Measurements from ENCODE around the gene NEMP1.

NEMP1 gene

GRCh38 chr12:57047981-57048380 lies 30.6 kb downstream of the NEMP1 start:
- Histone ChIP-seq H2AFZ (ENCODE audit: low read depth) (no peak overlapping the region), H3K79me2 (ENCODE audit: insufficient read depth, low read depth) (no peaks in the 10 kb centered on the region), H3K9ac (no peak overlapping the region), H3K4me2 (no peak overlapping the region), H3K4me1 (ENCODE audit: low read depth, poor library complexity, severe bottlenecking) (no peaks in the 10 kb centered on the region), H4K20me1 (ENCODE audit: insufficient read depth) (no peaks in the 10 kb centered on the region), H3K36me3 (ENCODE audit: insufficient read depth) (no peaks in the 10 kb centered on the region), H3K27me3 (ENCODE audit: insufficient read depth, low read depth) (peaks cover 20% of the 10 kb centered on the region; the same call in 1 of the 2 replicates), H3K27ac (no peak overlapping the region), H3K4me3 (IDR thresholded peaks at IDR 0.05; ENCODE audit: insufficient read depth, low read depth, low read length) (no peak overlapping the region)
- TF ChIP-seq CTCF (conservative IDR thresholded peaks at IDR 0.05; ENCODE audit: low read depth, low read length), result no peak

GRCh38 chr12:57046947-57047890 lies 31.4 kb downstream of the NEMP1 start:
- Histone ChIP-seq H3K27ac (no peak overlapping the region), H3K79me2 (ENCODE audit: insufficient read depth, low read depth) (no peaks in the 10 kb centered on the region), H3K4me2 (no peak overlapping the region), H3K4me1 (ENCODE audit: low read depth, poor library complexity, severe bottlenecking) (no peaks in the 10 kb centered on the region), H3K27me3 (ENCODE audit: insufficient read depth, low read depth) (peaks cover 20% of the 10 kb centered on the region; the same call in 1 of the 2 replicates), H3K36me3 (ENCODE audit: insufficient read depth) (no peaks in the 10 kb centered on the region), H3K9ac (no peak overlapping the region), H4K20me1 (ENCODE audit: insufficient read depth) (no peaks in the 10 kb centered on the region), H3K4me3 (IDR thresholded peaks at IDR 0.05; ENCODE audit: insufficient read depth, low read depth, low read length) (no peak overlapping the region), H2AFZ (ENCODE audit: low read depth) (no peak overlapping the region)
- no peak for TF ChIP-seq CTCF (conservative IDR thresholded peaks at IDR 0.05; ENCODE audit: low read depth, low read length)

GRCh38 chr12:57046086-57046791 lies 32.4 kb downstream of the NEMP1 start:
- Histone ChIP-seq H3K9ac (no peak overlapping the region), H4K20me1 (ENCODE audit: insufficient read depth) (no peaks in the 10 kb centered on the region)
- TF ChIP-seq CTCF (conservative IDR thresholded peaks at IDR 0.05; ENCODE audit: low read depth, low read length), result no peak

GRCh38 chr12:57044889-57045288 lies 33.7 kb downstream of the NEMP1 start:
- no peak overlapping the region for H3K27ac ChIP-seq
- no peak overlapping the region for H3K4me3 ChIP-seq (IDR thresholded peaks at IDR 0.05; ENCODE audit: insufficient read depth, low read depth, low read length)
- TF ChIP-seq CTCF (conservative IDR thresholded peaks at IDR 0.05; ENCODE audit: low read depth, low read length), result no peak
- H3K4me2 ChIP-seq, result no peak overlapping the region
- peaks cover 13% of the 10 kb centered on the region; the same call in 1 of the 2 replicates for H3K27me3 ChIP-seq (ENCODE audit: insufficient read depth, low read depth)
- H3K9ac ChIP-seq, result no peak overlapping the region
- H4K20me1 ChIP-seq (ENCODE audit: insufficient read depth), result no peaks in the 10 kb centered on the region
- H3K4me1 ChIP-seq (ENCODE audit: low read depth, poor library complexity, severe bottlenecking), result no peaks in the 10 kb centered on the region
- no peaks in the 10 kb centered on the region for H3K36me3 ChIP-seq (ENCODE audit: insufficient read depth)
- no peak overlapping the region for H2AFZ ChIP-seq (ENCODE audit: low read depth)
- no peaks in the 10 kb centered on the region for H3K79me2 ChIP-seq (ENCODE audit: insufficient read depth, low read depth)

More at GRCh38 chr12:57046086-57046791, 32.4 kb downstream of the NEMP1 start:
- no peak overlapping the region for H3K27ac ChIP-seq
- no peaks in the 10 kb centered on the region for H3K79me2 ChIP-seq (ENCODE audit: insufficient read depth, low read depth)
- no peak overlapping the region for H3K4me3 ChIP-seq (IDR thresholded peaks at IDR 0.05; ENCODE audit: insufficient read depth, low read depth, low read length)
- H3K36me3 ChIP-seq (ENCODE audit: insufficient read depth), result no peaks in the 10 kb centered on the region
- H3K4me2 ChIP-seq, result no peak overlapping the region
- no peaks in the 10 kb centered on the region for H3K4me1 ChIP-seq (ENCODE audit: low read depth, poor library complexity, severe bottlenecking)
- no peak overlapping the region for H2AFZ ChIP-seq (ENCODE audit: low read depth)
- peaks cover 20% of the 10 kb centered on the region; the same call in 1 of the 2 replicates for H3K27me3 ChIP-seq (ENCODE audit: insufficient read depth, low read depth)

Measured in KMS-11 (cell line).